Coronary artery (tissue), 2 donors: ENCODE data around the gene IL36RN.

Source experiments
- DNase-seq: peaks from one replicate; pipeline ENCODE4 v3.0.0-alpha.2; 2017; ENCODE audit warnings: low spot score
- H3K27ac ChIP-seq, 2 donors: fragments of 200-600 bp; sonication (generic); one replicate each; pipeline ENCODE4 v1.5.1; 2016 to 2019
- H3K4me3 ChIP-seq: fragments of 200-600 bp; sonication (generic); 2 replicates; pipeline ENCODE4 v1.5.1; 2016; ENCODE audit warnings: mild to moderate bottlenecking, moderate library complexity
- TF ChIP-seq, protein P1 (sequence below): fragments of 200-600 bp; sonication (generic); IDR thresholded peaks from one replicate; pipeline ENCODE4 v1.5.1; 2019; ENCODE audit warnings: antibody characterized with exemption

IL36RN gene

DNA sequence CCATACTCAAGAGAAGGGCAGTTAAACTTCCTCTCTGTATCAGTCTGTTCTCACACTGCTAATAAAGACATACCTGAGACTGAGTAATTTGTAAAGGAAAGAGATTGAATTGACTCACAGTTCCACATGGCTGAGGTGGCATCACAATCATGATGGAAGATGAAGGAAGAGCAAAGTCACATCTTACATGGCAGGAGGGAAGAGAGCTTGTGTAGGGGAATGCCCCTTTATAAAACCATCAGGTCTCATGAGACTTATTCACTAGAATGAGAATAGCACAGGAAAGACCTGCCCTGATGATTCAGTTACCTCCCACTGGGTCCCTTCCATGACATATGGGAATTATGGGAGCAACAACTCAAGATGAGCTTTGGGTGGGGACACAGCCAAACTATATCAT, 4.9 kb upstream of the IL36RN start:
- Histone ChIP-seq H3K4me3 (no peak overlapping the region), H3K27ac (no peak overlapping the region)
- TF ChIP-seq, protein P1, sequence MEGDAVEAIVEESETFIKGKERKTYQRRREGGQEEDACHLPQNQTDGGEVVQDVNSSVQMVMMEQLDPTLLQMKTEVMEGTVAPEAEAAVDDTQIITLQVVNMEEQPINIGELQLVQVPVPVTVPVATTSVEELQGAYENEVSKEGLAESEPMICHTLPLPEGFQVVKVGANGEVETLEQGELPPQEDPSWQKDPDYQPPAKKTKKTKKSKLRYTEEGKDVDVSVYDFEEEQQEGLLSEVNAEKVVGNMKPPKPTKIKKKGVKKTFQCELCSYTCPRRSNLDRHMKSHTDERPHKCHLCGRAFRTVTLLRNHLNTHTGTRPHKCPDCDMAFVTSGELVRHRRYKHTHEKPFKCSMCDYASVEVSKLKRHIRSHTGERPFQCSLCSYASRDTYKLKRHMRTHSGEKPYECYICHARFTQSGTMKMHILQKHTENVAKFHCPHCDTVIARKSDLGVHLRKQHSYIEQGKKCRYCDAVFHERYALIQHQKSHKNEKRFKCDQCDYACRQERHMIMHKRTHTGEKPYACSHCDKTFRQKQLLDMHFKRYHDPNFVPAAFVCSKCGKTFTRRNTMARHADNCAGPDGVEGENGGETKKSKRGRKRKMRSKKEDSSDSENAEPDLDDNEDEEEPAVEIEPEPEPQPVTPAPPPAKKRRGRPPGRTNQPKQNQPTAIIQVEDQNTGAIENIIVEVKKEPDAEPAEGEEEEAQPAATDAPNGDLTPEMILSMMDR, result no peak
- no peak for DNase-seq

DNA sequence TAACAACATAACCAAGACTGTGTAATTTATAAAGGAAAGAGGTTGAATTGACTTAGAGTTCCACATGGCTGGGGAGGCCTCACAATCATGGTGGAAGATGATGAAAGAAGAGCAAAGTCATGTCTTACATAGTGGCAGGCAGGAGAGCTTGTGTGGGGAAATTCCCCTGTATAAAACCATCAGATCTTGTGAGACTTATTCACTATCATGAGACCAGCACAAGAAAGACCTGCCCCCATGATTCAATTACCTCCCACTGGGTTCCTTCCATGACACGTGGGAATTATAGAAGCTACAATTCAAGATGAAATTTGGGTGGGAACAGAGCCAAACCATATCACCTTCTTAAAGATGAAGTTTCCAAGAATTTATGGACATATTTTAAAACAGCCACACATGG, 2.5 kb upstream of the IL36RN start:
- H3K27ac ChIP-seq, result no peak overlapping the region
- TF ChIP-seq, protein P1, result no peak
- DNase-seq, result no peak
- no peak overlapping the region for H3K4me3 ChIP-seq

- no peak for DNase-seq
- H3K27ac ChIP-seq, result no peak overlapping the region
- TF ChIP-seq, protein P1, result no peak
- H3K4me3 ChIP-seq, result no peak overlapping the region
Measured at GRCh38 chr2:113057117-113057516, 1.9 kb upstream of the IL36RN start.

- TF ChIP-seq, protein P1, result no peak
- H3K4me3 ChIP-seq, result no peak overlapping the region
- H3K27ac ChIP-seq, result no peak overlapping the region
- DNase-seq, result no peak
Measured at GRCh38 chr2:113058411-113058994, 495 bp upstream of the IL36RN start.

DNA sequence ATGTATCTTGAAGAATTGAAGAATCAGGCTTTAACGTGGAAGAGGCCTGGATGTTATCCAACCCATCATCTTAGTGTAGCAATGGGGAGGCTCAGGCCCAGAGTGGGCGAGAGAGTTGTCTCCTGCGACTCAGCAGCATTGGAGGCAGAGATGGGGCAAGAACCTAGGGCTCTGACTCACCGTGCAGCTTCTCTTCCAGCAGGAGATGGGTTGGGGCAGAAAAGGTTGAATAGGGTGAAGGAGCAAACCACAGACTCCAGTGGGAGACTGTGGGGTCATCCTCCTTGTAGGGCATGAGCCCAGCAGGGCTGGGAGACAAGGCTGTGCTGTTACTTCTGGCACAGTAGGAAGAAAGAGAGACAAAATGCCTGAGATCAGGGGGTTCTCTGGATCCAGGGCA, 1.4 kb downstream of the IL36RN start:
- DNase-seq, result no peak
- TF ChIP-seq, protein P1, result no peak
- H3K4me3 ChIP-seq, result no peak overlapping the region
- no peak overlapping the region for H3K27ac ChIP-seq

- Histone ChIP-seq H3K4me3 (no peak overlapping the region), H3K27ac (no peak overlapping the region)
- DNase-seq, result no peak
- TF ChIP-seq, protein P1, result no peak
Measured at GRCh38 chr2:113060796-113061195, 1.8 kb downstream of the IL36RN start.

DNA sequence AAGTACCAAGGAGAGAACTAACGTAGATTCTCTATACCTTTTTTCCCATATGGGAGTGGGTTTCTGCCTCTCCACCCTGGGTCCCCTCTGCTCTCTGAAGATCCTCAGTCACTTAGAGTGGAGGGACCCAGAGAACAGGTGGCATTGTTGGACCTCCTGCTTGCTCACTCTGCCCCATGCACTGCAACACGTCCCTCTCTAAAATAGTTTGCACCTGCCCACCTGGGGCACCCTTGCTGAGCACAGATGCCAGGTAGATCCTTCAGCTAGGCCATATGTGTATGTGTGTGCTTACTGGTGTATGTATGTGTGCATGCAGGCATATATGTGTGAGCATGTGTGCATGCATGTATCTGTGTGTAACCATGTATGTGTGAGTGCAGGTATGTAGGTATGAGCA, 2.2 kb downstream of the IL36RN start:
- DNase-seq, result no peak
- TF ChIP-seq, protein P1, result no peak
- H3K27ac ChIP-seq, result no peak overlapping the region
- H3K4me3 ChIP-seq, result no peak overlapping the region
